Cortex of kidney (tissue), 1 donor: Measurements from ENCODE around the gene CFAP221.
"Not testable (repeated sequence)": the region's sequence is repeated elsewhere in the genome, so short reads cannot be mapped to it uniquely, and the experiment has no call there.

Source experiments
- DNase-seq: peaks from one replicate; lab custom pipeline; 2025; lab: John Stamatoyannopoulos, UW

The CFAP221 gene

DNA sequence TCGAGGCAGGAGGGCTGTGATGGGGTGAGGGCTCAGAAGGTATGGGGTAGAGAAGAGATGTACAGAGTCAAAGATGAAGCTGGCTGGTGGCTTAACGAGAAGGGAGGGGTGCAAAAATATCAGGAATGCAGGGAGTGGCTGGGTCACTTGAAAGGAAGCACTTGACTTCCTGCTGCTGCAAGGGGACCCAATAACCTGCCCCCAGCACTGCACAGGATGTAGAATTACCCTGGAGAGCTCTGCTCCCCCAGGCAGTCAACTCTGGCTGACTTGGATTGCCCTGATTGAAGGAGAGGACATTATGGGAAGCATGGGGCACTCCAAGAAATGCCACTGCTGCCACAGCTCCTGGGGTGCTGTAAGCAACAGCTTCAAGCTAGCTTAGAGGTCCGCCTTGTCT lies 41.8 kb downstream of the CFAP221 start:
- DNase-seq = no peak

DNA sequence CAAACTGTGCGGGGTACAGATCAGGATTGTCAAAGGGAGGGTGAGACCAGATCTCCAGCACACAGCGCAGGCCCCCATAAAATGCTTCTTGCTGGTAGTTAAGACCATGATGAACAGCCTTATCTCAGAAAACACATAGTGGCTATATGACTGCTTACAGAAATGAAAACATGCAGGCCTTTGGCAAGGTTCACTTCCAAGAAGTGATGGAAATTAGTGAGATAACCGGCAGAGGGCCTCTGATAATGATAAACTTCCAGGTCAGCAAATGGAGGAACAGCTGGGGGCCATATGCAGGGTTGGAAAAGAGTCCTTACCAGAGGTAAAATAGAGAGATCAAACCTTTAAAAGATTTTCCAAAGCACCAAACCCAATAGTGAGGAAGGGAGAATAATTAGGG lies 46.6 kb downstream of the CFAP221 start:
- no peak for DNase-seq

DNA sequence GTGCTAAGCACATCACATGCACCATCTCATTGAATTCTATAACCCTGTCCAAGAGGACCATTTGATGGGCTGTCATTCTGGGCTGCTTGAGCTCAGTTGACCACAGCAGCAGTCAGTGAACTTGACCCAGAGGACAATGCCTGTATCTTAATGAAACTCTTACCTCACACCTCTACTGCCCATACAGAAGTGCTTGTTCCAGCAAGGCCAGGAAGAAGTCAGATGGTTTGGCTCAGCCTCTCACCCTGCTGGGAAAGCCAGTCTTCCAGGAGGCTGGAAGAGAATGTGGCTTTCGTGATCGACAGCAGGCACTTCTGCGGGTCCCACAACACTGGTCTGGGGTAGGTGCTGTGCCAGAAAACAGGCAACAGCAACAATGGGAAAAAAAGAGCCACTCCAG lies 47.3 kb downstream of the CFAP221 start:
- no peak for DNase-seq

DNA sequence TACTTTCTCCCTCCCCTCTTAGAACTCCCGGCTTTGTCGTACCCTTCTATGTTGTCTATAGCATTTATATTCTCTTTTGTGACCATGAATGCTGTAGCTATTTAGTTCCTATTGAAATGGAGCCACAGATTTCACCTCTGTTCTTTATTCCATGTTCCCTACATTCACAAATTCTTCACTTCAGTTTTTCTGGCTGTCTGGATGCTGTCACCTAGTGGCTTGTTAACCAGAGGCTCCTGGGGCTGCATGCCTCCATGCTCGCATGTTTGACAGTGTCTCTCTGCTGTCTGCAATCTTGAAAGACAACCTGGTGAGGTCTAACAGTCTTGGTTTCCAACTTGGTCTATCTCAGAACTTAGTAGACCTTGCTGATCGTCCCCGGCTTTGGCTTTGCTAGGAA lies 48.2 kb downstream of the CFAP221 start:
- no peak for DNase-seq

DNA sequence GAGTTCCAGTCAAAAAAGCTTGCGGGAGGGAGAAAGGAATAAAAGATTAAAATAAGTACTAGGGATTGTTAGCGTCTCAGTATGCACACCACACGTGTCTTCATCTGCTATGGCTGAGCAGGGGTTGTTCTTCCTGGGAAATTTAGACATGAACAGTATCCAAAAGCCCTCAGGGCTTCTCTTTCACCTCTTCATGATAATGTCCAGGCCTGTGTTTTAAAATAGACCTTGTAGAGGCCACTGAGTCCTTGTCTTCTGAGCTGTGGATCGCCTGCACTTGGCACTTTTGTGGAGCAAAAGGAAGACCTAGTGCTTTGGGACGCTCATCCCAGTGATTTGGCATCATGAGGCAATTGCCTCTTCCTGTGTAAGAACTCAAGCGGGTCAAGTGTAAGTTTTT lies 52.4 kb downstream of the CFAP221 start:
- no peak for DNase-seq

DNA sequence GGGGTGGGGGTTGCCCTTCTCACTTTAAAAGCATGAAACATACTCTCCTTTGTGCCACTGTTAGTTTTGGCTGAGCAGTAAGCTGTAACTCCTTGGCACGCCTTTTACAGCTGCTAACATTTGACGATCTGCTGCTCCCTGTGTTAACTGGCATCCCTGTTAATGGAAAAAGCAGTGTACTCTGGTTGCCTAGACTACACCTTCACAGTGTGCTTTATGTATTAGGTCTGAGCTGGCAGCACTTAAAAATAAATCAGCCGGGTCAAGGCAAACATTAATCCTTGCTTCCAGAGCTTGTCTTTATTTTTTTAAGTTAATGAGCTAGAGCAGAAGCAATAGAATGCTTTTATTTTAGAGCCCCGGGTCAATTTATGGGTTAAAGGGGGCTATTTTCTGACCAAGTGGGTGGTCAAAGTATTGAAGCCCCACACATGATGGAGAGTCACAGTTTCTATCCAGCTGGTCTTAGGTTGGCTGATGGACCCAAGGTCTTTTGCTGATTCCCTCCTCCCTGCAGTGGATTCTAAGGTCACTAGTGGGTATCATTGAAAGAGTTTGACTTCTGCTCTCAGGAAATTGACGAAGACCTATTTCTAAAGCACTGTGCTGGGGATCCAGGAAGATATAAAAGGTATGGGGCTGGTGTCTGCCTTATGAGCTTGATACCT lies 54.5 kb downstream of the CFAP221 start:
- DNase-seq = no peak

DNA sequence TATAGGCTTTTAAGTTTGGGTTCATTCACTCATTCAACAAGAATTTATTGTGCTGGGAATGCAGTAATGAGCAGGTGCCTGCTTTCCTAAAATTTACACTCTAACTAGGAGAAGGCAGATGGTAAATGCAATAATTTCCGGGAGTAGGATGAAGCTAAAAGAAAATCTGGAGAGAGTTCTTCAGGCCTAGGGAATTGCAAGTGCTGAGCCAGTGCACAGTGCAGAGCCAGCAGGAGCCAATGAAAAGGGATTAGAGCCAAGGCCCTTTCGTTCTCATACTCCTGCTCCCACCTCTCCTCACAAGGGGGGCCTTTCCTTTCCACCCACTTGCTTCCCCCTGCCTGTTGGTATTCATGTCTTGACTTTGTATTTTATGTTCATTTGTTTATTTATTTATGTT lies 55.1 kb downstream of the CFAP221 start:
- DNase-seq = no peak

DNA sequence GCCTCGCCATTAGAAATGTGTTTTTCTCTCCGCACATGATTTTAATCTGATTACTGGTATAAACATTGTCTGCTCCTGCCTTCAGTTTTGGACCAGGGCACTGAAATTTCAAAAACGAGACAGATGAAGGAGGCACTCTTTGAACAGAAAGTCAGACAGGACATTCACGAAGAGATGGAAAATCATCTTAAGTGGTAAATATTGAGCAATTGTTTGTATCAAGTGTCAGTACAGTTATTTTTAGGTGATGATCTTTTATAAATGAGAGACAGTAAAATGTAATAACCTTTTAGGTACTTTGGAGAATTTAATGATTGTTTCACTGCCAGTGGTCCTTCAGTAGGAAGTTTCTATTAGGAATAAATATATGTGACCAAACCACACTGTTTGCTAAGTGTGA lies 60.8 kb downstream of the CFAP221 start:
- no peak for DNase-seq

DNA sequence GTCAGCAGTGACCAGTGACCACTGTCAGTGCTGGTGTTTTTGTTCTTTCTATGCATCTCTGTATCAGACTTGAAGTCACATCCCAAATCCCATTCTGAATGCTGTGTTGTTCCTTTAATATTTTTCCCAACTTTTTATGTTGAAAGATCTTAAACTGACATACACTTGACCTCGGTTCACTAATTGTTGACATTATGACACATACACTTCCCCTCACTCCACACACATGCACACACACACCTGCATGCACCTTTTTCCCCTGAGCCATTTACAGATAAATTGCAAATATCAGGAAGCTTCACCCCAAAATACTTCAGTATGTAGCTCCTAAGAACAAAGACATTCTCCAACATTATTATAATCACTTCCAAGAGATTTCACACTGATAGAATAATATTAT lies 62.4 kb downstream of the CFAP221 start:
- no peak for DNase-seq

DNA sequence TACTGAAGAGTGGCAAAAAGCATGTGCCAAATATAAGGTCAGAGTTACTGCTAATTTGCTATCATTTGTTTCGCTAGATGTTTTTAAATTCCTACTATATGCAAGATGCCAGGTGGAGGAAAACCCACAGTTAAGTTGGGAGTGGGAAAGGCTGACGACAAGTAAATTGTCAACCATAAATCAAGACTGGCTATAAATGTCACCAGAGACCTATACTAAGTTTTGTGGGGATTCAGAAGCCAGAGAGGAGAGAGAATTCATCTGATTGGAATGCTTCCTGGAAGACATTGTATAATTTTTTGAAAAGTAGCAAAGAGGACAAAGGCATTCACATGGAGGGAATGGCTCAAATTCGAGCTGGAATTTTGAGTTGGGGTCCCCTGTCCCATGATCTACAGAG lies 64.3 kb downstream of the CFAP221 start:
- no peak for DNase-seq

DNA sequence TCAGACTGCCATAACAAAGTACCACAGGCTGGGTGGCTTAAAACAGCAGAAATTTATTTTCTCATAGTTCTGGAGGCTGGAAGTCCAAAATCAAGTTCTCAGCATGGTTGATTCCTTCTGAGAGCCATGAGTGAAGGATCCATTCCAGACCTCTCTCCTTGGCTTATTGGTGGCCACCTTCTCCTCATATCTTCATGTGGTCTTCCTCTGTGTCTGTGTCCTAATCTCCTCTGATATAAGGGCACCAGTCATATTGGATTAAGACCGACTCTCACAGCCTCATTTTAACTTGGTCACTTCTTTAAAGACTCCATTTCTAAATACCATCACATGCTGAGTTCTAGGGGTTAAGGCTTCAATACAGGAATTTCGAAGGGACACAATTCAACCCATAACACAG lies 65.1 kb downstream of the CFAP221 start:
- DNase-seq = no peak

DNA sequence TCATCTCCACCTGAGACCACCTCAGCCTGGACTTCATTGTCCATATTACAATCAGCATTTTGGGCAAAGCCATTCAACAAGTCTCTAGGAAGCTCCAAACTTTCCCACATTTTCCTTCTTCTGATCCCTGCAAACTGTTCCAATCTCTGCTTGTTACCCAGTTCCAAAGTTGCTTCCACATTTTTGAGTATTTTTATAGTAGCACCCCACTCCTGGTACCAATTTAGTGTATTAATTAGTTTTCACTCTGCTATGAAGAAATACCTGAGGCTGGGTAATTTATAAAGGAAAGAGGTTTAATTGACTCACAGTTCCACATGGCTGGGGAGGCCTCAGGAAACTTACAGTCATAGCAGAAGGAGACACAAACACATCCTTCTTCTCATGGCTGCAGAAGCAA lies 69.9 kb downstream of the CFAP221 start:
- DNase-seq = not testable (repeated sequence)

DNA sequence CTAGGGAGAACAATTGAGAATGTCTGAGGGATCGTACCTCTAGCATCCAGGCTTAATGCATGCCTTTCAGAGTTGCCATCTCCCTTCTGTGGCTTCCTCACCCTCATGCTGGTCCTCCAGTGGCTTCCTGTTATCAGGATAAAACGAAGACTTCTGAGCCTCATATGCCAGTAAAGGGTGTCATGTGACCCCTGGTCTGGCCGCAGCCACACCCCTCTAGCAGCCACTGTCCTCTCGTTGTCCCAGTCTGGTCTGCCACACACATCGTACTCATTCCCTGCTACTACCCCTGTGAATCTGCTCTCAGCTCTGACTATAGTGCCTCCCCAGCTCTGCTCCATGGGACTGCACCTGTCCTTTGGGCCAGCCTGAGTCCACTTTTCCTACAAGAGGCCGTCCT lies 72.2 kb downstream of the CFAP221 start:
- DNase-seq = no peak

DNA sequence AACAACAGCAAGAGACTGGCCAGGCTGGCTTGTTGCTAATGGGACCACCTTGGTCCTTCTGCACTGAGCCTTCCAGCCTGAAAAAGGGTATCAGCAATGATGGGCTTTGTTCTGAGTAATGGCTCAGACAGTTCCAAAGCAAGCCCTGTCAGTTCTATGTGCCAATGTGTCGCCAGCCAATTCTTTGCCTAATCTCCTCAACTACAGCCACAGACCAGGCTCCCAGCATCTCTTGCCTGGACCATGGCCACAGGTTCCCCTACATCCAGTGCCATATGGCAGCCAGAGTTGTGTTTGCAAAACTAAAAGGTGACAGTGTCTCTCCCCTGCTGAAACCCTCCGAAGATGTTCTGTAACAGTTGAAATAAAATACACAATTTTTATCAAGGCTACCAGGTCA lies 73.2 kb downstream of the CFAP221 start:
- no peak for DNase-seq

DNA sequence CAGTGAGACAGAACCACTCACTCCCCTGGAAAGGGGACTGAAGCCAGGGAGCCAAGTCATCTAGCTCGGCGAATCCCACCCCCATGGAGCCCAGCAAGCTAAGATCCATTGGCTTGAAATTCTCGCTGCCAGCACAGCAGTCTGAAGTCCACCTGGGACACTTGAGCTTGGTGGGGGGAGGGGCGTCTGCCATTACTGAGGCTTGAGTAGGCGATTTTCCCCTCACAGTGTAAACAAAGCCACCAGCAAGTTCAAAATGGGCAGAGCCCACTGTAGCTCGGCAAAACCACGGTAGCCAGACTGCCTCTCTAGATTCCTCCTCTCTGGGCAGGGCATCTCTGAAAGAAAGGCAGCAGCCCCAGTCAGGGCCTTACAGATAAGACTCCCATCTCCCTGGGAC lies 74.5 kb downstream of the CFAP221 start:
- not testable (repeated sequence) for DNase-seq

DNA sequence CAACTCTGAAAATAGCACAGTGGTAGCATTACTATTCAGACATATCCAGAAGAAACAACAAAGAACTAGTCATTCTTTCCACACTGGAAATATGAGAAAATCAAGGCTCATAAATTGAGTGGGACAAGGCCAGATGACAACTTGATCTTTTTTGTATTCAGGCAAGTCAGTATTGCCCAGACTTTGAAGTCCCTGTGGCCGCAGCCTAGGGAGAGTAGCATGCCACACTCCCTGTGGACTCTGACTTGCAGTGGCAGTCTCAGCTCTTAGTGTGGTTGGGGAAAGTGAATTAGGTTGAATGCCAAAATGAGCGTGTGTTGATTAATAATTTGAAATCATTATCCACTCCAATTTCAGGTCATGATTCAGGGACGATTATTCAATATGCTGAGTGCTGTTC lies 81.0 kb downstream of the CFAP221 start:
- DNase-seq = no peak

DNA sequence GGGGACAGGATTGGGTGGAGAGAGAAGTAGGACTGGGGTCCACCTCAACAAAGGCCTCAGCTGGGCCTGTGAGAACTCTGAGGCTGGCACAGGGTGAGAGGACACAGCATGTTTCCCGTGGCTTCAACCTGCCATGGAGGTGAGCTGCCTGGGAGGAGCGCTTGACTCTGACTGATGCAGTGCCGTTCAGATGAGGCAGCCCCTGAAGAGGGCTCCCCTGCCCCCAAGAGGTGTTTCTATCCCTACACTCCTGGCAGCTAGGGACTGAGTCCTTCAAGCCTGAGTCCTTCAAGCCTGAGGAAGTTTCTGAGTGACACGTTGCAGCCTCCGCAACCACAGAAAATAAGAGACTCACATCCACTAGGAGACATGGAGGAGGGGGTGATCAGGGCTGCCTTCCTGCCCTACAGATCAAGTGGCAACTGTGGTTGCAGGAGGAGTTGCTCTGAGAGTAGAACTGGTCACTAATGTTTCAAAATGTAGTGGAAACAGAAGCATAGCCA lies 85.1 kb downstream of the CFAP221 start:
- no peak for DNase-seq

DNA sequence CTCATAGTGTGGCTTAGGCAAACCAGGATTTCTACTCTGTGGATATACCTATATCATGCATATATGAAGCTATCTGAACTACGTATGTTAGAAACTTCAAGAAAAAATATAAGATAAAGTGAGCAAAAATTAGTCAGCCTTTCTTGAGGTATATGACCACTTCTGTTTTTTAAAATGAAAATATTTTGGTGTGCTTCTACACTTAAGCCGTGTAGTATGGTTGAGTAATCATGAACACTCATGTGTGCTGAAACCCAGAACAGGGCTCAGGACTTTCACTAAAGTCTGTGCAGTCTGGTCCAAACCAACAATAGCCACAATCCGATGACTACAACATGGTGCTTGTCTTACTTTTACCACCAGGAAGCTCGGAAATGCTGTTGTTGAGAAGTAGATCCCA lies 85.9 kb downstream of the CFAP221 start:
- DNase-seq = no peak

DNA sequence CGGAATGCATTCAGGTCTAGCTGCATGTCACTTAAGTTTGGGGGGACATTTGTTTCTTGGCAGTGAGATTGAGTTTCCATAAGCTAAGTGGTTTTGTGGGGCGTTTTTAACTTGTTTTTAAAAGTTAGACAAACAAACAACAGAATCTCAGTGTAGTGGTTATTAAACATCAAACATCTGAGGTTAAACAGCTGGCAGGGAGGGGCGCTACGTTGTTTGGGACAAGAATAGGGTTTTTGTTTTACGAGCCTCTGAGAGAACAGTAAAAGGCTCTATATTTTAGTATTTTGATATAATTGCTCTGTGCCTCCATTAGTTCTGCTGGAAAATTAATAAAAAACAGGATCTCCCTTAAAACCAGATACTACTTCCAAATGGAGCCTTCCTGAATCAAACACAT lies 93.1 kb downstream of the CFAP221 start:
- no peak for DNase-seq

DNA sequence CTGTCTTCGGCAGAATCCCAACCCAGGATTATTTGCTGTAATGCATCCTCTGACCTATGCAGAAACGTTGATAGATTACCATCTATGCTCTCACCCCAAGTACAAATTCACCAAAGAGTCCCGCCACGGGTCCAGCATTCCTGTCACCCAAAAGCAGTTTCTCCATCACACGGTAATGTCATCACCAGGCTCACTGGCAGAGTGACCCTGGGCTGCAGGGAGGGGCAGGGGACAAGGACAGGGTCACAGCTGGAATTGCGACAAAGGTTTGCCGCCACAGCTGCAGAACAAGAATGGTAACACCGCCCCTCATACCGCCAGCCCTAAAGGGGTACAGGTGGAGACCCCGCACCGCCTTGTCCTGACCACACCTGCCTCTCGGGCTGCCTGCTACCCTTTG lies 94.0 kb downstream of the CFAP221 start:
- no peak for DNase-seq

DNA sequence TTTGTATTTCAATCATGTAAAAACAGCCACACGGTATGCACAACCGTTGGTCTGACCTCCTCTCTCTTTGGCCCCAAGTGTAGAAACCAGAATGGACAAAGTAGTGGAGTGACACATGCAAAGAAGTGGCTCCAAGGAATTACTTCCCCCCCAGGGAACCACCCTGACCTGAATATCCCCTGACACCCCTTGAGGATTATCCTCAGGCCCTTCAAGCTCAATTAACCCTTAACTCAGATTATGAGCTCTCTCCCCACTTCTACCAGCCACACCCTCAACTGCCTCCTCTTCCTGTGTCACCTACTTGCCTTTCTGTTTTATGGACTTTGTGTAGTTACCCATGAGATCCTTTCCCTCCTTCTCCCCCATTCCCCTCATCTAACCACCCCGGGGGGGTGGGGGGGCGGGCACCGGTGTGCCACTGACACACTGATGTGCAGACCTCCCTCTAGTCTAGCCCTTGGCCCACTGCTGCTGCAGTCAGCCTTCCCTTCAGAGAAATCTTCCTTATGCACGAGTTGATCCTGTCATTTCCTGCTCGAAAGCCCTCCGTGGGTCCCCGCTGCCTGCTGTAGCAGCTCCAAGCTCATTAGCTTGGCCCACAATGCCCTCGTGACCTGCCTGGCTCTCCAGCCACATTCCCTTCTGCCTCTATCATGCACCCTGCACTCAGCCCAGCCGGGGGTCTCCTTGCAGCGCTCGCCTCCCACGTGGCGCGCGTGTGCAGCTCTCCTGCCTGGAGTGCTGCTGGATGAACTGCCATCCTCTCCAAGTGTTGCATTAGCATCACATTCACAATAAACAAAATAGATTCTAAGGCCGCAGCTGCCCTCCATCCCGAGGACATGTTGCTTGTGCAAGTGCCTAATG lies 94.7 kb downstream of the CFAP221 start:
- no peak for DNase-seq

DNA sequence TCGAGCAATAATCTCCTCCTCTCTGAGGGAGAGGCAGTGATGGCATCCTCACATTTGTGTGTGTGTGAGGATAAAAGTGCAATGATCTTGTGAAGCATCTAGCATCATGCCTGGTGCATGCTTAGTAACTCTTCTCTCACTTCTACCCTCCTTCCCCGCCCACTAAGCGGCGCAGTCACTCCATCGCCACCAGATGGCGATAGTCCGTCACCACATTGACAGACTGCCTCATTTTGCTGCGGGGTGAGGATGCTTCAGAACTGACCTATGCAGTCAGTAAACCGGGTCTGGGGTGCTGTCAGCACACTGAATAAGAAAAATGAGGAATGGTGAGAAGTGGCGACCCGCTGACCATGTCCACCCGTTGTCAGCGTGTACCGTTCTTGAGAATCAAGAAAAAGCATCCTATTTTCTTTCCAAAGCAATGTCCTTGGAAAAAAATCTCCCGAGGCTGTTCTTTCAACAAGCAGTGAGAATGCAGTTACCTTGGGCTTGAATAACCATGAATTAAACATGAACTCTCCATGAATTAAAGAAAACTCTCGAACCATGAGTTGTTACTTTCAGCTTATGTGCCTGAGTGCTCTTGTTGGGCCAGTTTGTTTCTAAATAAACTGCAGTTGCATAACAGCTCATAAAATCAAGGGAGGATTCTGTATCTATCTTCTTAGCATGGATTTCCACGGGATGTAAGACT lies 97.5 kb downstream of the CFAP221 start:
- DNase-seq = no peak

DNA sequence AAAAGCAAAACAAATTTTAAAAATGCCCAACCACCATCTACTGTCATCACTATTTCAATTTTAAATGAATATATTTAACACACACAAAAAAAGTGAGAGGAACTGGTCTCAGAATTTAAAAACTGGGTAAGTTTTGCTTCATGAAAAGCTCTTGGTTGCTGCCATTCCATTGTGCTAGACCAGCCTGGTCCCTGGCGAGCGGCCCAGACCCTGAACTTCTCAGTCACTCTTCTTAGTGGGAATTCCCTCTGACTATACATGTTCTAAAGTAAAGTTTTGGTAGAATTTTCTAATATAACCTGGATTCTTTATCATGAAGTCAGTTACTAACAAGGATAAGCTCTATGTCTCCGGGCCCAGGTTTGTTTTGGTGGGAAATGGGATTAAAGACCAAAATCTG lies 99.9 kb downstream of the CFAP221 start:
- DNase-seq = no peak
